ENCODE measurements around the gene LUC7L3. TPM values are rescaled to one million over a fixed set of nuclear protein-coding genes. Genes with fewer than 3 reads are reported as not detected.
"Not testable (repeated sequence)": the region's sequence is repeated elsewhere in the genome, so short reads cannot be mapped to it uniquely, and the experiment has no call there.

LUC7L3 gene
- total RNA-seq, 1 experiment from 2014 or later, result 155 TPM

- H3K27ac Mint-ChIP-seq (ENCODE audit: unreplicated experiment), result peak overlapping the region; percentile 54
- intact Hi-C loops (cut with micrococcal nuclease; ENCODE audit: unreplicated experiment), result loop anchor here (10.0 kb wide), 1 partner anchor 145 kb away; no protein-coding TSS in a partner anchor
- TF ChIP-seq CTCF (IDR thresholded peaks at IDR 0.05; ENCODE audit: unreplicated experiment), result no peak
- CTCF ChIA-PET, result no interaction called here
- peaks cover 65% of the 10 kb centered on the region for H3K36me3 Mint-ChIP-seq (ENCODE audit: insufficient read depth, unreplicated experiment)
- H3K4me1 Mint-ChIP-seq (ENCODE audit: low read depth, unreplicated experiment), result peaks cover 78% of the 10 kb centered on the region
- no TSS peak for BruUV-seq (replicated peaks)
- H3K9me3 Mint-ChIP-seq (ENCODE audit: low read depth, unreplicated experiment), result no peaks in the 10 kb centered on the region
- H3K27me3 Mint-ChIP-seq (ENCODE audit: unreplicated experiment), result no peaks in the 10 kb centered on the region
- peak overlapping the region; percentile 30 for H3K4me3 Mint-ChIP-seq (ENCODE audit: low read depth, unreplicated experiment)
- peak; percentile 81 for DNase-seq
These were observed 20.0 kb upstream of the LUC7L3 start for GRCh38 chr17:50699410-50699809.

- H3K36me3 Mint-ChIP-seq (ENCODE audit: insufficient read depth, unreplicated experiment), result peaks cover 72% of the 10 kb centered on the region
- H3K9me3 Mint-ChIP-seq (ENCODE audit: low read depth, unreplicated experiment), result no peaks in the 10 kb centered on the region
- no peak overlapping the region for H3K4me3 Mint-ChIP-seq (ENCODE audit: low read depth, unreplicated experiment)
- H3K27ac Mint-ChIP-seq (ENCODE audit: unreplicated experiment), result no peak overlapping the region
- CTCF ChIA-PET, result interaction anchor here (0.6 to 1.0 kb wide), 3 partner anchors 8 to 64 kb away, joined by 3 to 4 read pairs (median 4); no protein-coding TSS in a partner anchor
- no peak for TF ChIP-seq CTCF (IDR thresholded peaks at IDR 0.05; ENCODE audit: unreplicated experiment)
- TSS peak; percentile 1 for BruUV-seq (replicated peaks)
- no peak for DNase-seq
- H3K27me3 Mint-ChIP-seq (ENCODE audit: unreplicated experiment), result no peaks in the 10 kb centered on the region
- intact Hi-C loops (cut with micrococcal nuclease; ENCODE audit: unreplicated experiment), result no loop called here
- H3K4me1 Mint-ChIP-seq (ENCODE audit: low read depth, unreplicated experiment), result peaks cover 47% of the 10 kb centered on the region
These were observed 16.2 kb upstream of the LUC7L3 start for GRCh38 chr17:50703162-50703561.

- peak within 1 kb of the TSS; percentile 89 for H3K27ac Mint-ChIP-seq (ENCODE audit: unreplicated experiment)
- H3K4me1 Mint-ChIP-seq (ENCODE audit: low read depth, unreplicated experiment), result peaks cover 24% of the 10 kb centered on the region
- intact Hi-C loops (cut with micrococcal nuclease; ENCODE audit: unreplicated experiment), result no loop called here
- H3K4me3 Mint-ChIP-seq (ENCODE audit: low read depth, unreplicated experiment), result peak within 1 kb of the TSS; percentile 95
- BruUV-seq (replicated peaks), result TSS peak; percentile 36
- no peaks in the 10 kb centered on the region for H3K9me3 Mint-ChIP-seq (ENCODE audit: low read depth, unreplicated experiment)
- CTCF ChIA-PET, result interaction anchor here (0.8 to 1.6 kb wide), 5 partner anchors 12 to 164 kb away, joined by 3 to 5 read pairs (median 3); partner anchors contain the start of gene LUC7L3
- no peaks in the 10 kb centered on the region for H3K27me3 Mint-ChIP-seq (ENCODE audit: unreplicated experiment)
- TF ChIP-seq CTCF (IDR thresholded peaks at IDR 0.05; ENCODE audit: unreplicated experiment), result no peak
- H3K36me3 Mint-ChIP-seq (ENCODE audit: insufficient read depth, unreplicated experiment), result peaks cover 54% of the 10 kb centered on the region
- peak; percentile 98 for DNase-seq
These were observed 11.9 kb upstream of the LUC7L3 start, which contains the start of gene ANKRD40 for GRCh38 chr17:50707289-50708049. Gene ANKRD40 (minus strand): TSS chr17:50707914. CDS start chr17:50707654, 260 bp downstream.

- Mint-ChIP-seq H3K4me3 (ENCODE audit: low read depth, unreplicated experiment) (peak overlapping the region; percentile 95), H3K27ac (ENCODE audit: unreplicated experiment) (peak overlapping the region; percentile 89), H3K36me3 (ENCODE audit: insufficient read depth, unreplicated experiment) (peaks cover 53% of the 10 kb centered on the region), H3K4me1 (ENCODE audit: low read depth, unreplicated experiment) (peaks cover 19% of the 10 kb centered on the region), H3K9me3 (ENCODE audit: low read depth, unreplicated experiment) (no peaks in the 10 kb centered on the region), H3K27me3 (ENCODE audit: unreplicated experiment) (peaks cover 6% of the 10 kb centered on the region)
- intact Hi-C loops (cut with micrococcal nuclease; ENCODE audit: unreplicated experiment), result no loop called here
- TF ChIP-seq CTCF (IDR thresholded peaks at IDR 0.05; ENCODE audit: unreplicated experiment), result no peak
- BruUV-seq (replicated peaks), result TSS peak; percentile 98
- DNase-seq, result no peak
- CTCF ChIA-PET, result interaction anchor here (1.1 to 1.6 kb wide), 3 partner anchors 11 to 80 kb away, joined by 3 to 5 read pairs (median 4); partner anchors contain the start of gene LUC7L3
These were observed 11.1 kb upstream of the LUC7L3 start for GRCh38 chr17:50708050-50709000.

GRCh38 chr17:50709053-50709452 lies 10.3 kb upstream of the LUC7L3 start:
- Mint-ChIP-seq H3K4me3 (ENCODE audit: low read depth, unreplicated experiment) (peak overlapping the region; percentile 95), H3K4me1 (ENCODE audit: low read depth, unreplicated experiment) (peaks cover 12% of the 10 kb centered on the region), H3K36me3 (ENCODE audit: insufficient read depth, unreplicated experiment) (peaks cover 46% of the 10 kb centered on the region), H3K27me3 (ENCODE audit: unreplicated experiment) (peaks cover 13% of the 10 kb centered on the region), H3K27ac (ENCODE audit: unreplicated experiment) (peak overlapping the region; percentile 89)
- H3K9me3 Mint-ChIP-seq (ENCODE audit: low read depth, unreplicated experiment); BruUV-seq (replicated peaks); intact Hi-C loops (cut with micrococcal nuclease; ENCODE audit: unreplicated experiment); DNase-seq: not testable (repeated sequence)
- CTCF ChIA-PET, result interaction anchor here (0.5 to 1.6 kb wide), 5 partner anchors 14 to 324 kb away, joined by 3 to 5 read pairs (median 4); no protein-coding TSS in a partner anchor

Data from Calu3 (cell line).